Stimulated activated CD4-positive, alpha-beta T cell treated with anti-CD3 and anti-CD28 coated beads, Interleukin-2, amount 100 ng/mL, for 24 hours (primary cell): ENCODE results near the gene CCDC198.

Experiments used
- DNase-seq, 2 donors: peaks; one replicate each; pipeline ENCODE4 v3.0.0-alpha.2; 2020

The CCDC198 gene

DNA sequence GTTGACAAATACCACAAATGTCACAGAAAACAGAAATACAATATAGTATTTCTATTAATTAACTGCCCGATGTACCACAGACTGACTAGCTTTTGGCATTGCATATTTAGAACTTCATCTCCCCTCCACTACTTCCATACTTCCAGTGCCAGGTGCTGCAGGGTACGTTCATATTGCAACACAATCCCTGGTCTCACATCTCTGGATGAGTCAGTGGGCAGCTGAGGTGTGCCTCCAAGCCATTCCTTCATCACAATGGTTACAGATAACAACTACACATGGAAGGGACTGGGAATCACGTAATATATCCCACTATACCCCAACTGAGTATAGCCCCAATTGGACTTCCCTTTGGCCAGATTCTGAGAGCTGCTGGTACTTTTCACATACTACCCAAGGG lies 31.1 kb downstream of the CCDC198 start:
- DNase-seq: no peak

DNA sequence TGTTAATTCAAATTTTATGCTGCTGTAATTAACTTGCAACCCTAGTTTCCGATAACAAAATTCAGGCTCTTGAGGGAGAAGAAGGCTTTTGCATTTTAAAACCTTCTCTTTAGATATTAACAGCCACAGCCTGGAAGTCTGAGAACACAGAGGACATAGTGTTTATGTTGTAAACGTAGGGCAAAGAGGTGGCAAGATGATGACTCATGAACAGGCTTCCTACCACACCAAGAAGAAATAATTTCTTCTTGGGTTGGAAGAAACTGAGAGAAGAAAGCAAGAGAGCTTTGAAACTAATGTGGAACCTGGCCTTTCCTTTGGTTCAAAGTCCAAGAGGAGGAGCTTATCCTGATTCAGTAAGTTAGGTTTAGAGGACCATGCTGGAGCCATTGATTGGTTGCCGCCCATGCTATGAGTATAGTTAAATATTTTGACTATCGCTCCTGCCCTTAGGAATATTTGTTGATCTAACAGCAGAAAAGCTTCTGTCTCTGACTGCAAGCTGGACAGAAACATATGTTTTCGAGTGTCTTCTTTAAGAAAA lies 31.8 kb downstream of the CCDC198 start:
- DNase-seq: no peak

DNA sequence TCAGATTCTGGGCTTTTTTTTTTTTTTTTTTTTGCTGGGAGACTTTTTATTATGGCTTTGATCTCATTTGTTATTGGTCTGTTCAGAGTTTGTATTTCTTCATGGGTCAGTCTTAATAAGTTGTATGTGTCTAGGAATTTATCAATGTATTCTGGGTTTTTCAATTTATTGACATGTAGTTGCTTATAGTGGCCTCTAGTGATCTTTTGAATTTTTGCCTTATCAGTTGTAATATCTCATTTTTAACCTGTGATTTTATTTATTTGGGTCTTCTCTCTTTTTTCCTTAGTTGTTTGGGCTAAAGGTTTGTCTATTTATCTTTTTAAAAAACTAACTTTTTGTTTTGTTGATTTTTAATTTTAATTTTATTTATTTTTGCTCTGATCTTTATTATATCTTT lies 57.7 kb downstream of the CCDC198 start:
- no peak for DNase-seq

DNA sequence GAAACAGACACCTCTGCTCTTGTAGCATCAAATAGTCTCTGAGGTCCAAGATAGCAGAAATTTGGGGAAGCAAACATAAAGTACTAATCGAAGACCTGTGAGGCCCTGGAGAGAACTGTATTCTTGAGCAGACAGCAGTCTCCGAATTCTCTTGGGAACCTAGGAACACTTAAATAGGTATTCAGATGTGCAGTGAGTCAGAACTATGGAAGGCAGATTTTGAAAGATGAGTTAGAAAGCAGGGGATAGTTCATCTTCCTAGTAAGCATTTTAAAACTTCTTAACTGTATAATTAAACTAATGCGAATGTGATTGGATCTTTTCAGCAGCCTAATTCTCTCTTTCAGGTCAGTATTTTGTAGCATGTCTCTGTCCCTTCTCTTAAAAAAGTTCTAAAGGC lies 72.7 kb downstream of the CCDC198 start:
- DNase-seq: no peak

DNA sequence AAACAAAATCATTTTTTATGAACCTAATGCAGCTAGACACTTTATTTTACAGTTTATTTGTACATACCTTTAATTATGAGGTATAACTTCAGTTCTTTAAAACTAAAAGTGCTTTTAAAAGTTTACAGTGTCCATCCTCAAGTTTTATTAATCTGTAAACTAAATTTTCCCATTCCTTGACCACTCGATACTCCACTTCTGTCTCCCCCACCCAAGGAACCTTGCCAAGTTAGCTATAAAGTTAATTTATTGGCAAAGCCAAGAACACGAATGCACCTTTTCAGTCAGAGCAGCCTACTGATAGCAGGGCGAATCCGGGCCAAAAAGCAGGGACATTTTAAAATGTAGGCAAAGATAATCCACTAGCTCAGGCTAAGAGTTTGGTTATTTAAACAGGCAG lies 73.6 kb downstream of the CCDC198 start:
- DNase-seq: no peak
